Endothelial cell of umbilical vein (primary cell): ENCODE measurements around the gene RBM33. TPM values are rescaled to one million over a fixed set of nuclear protein-coding genes. Genes with fewer than 3 reads are reported as not detected.
A peak's percentile ranks its signal among the peaks of the same experiment; 100 is the strongest.

Experiments
- BruUV-seq: library from RNA; stranded (reverse); fragments of 400-500 nt; replicated peaks from 2 replicates; lab custom pipeline; 2021; lab: Mats Ljungman, UMichigan
- CTCF ChIA-PET: fragments of 300-600, 350-600 bp; sonication (Branson Sonifier 250); formaldehyde crosslinking; loops from one replicate; lab custom pipeline; 2021; ENCODE audit warnings: antibody characterized with exemption, inconsistent platforms; lab: Charles Lee
- POLR2A ChIA-PET: fragments of 300-600, 350-600 bp; sonication (Branson Sonifier 250); formaldehyde crosslinking; loops from one replicate; lab custom pipeline; 2021; ENCODE audit warnings: antibody characterized with exemption, inconsistent platforms; lab: Charles Lee
- DNase-seq: peaks from one replicate; pipeline ENCODE4 v3.0.0-alpha.2; 2011; ENCODE audit warnings: low read depth, low spot score
- FAIRE-seq: peaks from 2 replicates; lab custom pipeline; 2011; peaks lifted over from hg19 to GRCh38; lab: Jason Lieb, UNC
- H2AFZ ChIP-seq: 2 replicates; pipeline ENCODE4 v1.6.0; 2012; ENCODE audit warnings: low read depth, low read length, control low read depth, inconsistent platforms
- H3K27ac ChIP-seq: 2 replicates; pipeline ENCODE4 v1.5.1; 2011; ENCODE audit warnings: low read depth, mild to moderate bottlenecking, control low read depth, low read length, moderate library complexity; ENCODE audit not compliant: insufficient read depth
- H3K27me3 ChIP-seq, 2 experiments: 2 replicates each; pipeline versions ENCODE4 v1.6.0 to v1.6.1; 2011; ENCODE audit warnings: low read length in 2 of 2, mixed read lengths in 1 of 2; ENCODE audit not compliant: control insufficient read depth in 2 of 2, insufficient read depth in 2 of 2
- H3K36me3 ChIP-seq, 2 experiments: 2 replicates in 1 of 2; 3 replicates in 1 of 2; pipeline ENCODE4 v1.5.1; 2011; ENCODE audit warnings: low read length in 2 of 2, mild to moderate bottlenecking in 1 of 2, moderate library complexity in 1 of 2; ENCODE audit not compliant: control insufficient read depth in 2 of 2, insufficient read depth in 2 of 2; ENCODE audit errors: extremely low read depth in 1 of 2
- H3K4me1 ChIP-seq: 3 replicates; pipeline ENCODE4 v1.5.1; 2011; ENCODE audit warnings: mild to moderate bottlenecking, low read length; ENCODE audit not compliant: control insufficient read depth, insufficient read depth; ENCODE audit errors: extremely low read depth
- H3K4me2 ChIP-seq: 2 replicates; pipeline ENCODE4 v1.6.1; 2011; ENCODE audit warnings: low read length, control low read depth, mixed read lengths; ENCODE audit not compliant: insufficient read depth
- H3K4me3 ChIP-seq, 3 experiments: fragments of 200-600 bp in 1 of 3; sonication (generic), shearing (Covaris generic) in 1 of 3; replicated peaks in 1 of 3; 2 replicates each; pipeline ENCODE4 v1.5.1; 2011 to 2016; ENCODE audit warnings: control low read depth in 3 of 3, low read length in 3 of 3, mild to moderate bottlenecking in 2 of 3, inconsistent platforms in 1 of 3, low read depth in 1 of 3, moderate library complexity in 1 of 3; ENCODE audit not compliant: insufficient read depth in 1 of 3
- H3K79me2 ChIP-seq: 2 replicates; pipeline ENCODE4 v1.6.0; 2012; ENCODE audit warnings: low read length, inconsistent platforms; ENCODE audit not compliant: control insufficient read depth, insufficient read depth
- H3K9ac ChIP-seq: replicated peaks from 2 replicates; pipeline ENCODE3; 2011; ENCODE audit warnings: low read length, control low read depth; ENCODE audit not compliant: insufficient read depth; ENCODE audit errors: extremely low read depth
- H3K9me1 ChIP-seq: replicated peaks from 3 replicates; pipeline ENCODE4 v1.6.0; 2011; ENCODE audit warnings: mild to moderate bottlenecking, low read length; ENCODE audit not compliant: control insufficient read depth, insufficient read depth; ENCODE audit errors: extremely low read depth
- H3K9me3 ChIP-seq: replicated peaks from 2 replicates; pipeline ENCODE4 v1.5.1; 2012; ENCODE audit warnings: low read length, inconsistent platforms; ENCODE audit not compliant: control insufficient read depth, insufficient read depth
- H4K20me1 ChIP-seq: replicated peaks from 2 replicates; pipeline ENCODE3; 2011; ENCODE audit warnings: mild to moderate bottlenecking, low read length; ENCODE audit not compliant: control insufficient read depth, insufficient read depth; ENCODE audit errors: extremely low read depth
- CTCF ChIP-seq, 2 donors: IDR thresholded peaks; 1 replicate in 1 of 2; 2 replicates in 1 of 2; pipeline ENCODE4 v1.5.1; 2011; ENCODE audit warnings: low read length in 2 of 2, mild to moderate bottlenecking in 2 of 2, moderate library complexity in 2 of 2, control low read depth in 1 of 2, inconsistent platforms in 1 of 2, low read depth in 1 of 2; ENCODE audit not compliant: insufficient read depth in 1 of 2; ENCODE audit errors: extremely low read depth in 1 of 2
- EZH2 ChIP-seq: IDR thresholded peaks from 2 replicates; pipeline ENCODE4 v1.6.1; 2012; ENCODE audit warnings: borderline replicate concordance, low read depth, mild to moderate bottlenecking, moderate library complexity, low read length, inconsistent platforms; ENCODE audit not compliant: severe bottlenecking
- FOS ChIP-seq: IDR thresholded peaks from 2 replicates; pipeline ENCODE4 v1.6.1; 2011; ENCODE audit warnings: mild to moderate bottlenecking, low read length, moderate library complexity, borderline replicate concordance; ENCODE audit not compliant: insufficient read depth
- GATA2 ChIP-seq: IDR thresholded peaks from 2 replicates; pipeline ENCODE4 v1.7.0; 2011; ENCODE audit warnings: low read depth, mild to moderate bottlenecking, moderate library complexity, mixed read lengths, low read length; ENCODE audit not compliant: insufficient read length, insufficient read depth
- POLR2AphosphoS5 ChIP-seq: IDR thresholded peaks from 2 replicates; pipeline ENCODE4 v1.6.1; 2012; ENCODE audit warnings: low read depth, mild to moderate bottlenecking, control low read depth, low read length, moderate library complexity; ENCODE audit not compliant: insufficient read depth
- dilution Hi-C: fragments of 300-500 bp; cut with MboI; formaldehyde crosslinking; loops from one replicate; pipeline ENCODE4 v1.15.0; 2019; ENCODE audit warnings: low sequenced_read_pairs; ENCODE audit not compliant: extremely low pct_ligation_motif_present
- intact Hi-C: fragments of 100-400 bp; cut with micrococcal nuclease; formaldehyde crosslinking; loops from one replicate; pipeline ENCODE4 v1.10.0; 2022
- polyA plus RNA-seq, 4 experiments: library from polyadenylated mRNA; depleted of rRNA in 3 of 4; stranded (reverse) in 3 of 4; unstranded in 1 of 4; fragments of >200 nt; gene quantifications; 2 replicates each; pipeline versions ENCODE4 v1.2.1 to v1.2.3, GENCODE V29; 2011 to 2012; ENCODE audit warnings: missing spikeins in 1 of 4
- total RNA-seq: library from RNA; stranded (reverse); gene quantifications from 2 replicates; pipeline ENCODE4 v1.2.3, GENCODE V29; 2021

Gene RBM33
- total and polyA plus RNA-seq, 2 donors (not counting 3 experiments of a cell fraction or from before 2014, with no cell fraction given), result 16.2 to 68.2 TPM

DNA sequence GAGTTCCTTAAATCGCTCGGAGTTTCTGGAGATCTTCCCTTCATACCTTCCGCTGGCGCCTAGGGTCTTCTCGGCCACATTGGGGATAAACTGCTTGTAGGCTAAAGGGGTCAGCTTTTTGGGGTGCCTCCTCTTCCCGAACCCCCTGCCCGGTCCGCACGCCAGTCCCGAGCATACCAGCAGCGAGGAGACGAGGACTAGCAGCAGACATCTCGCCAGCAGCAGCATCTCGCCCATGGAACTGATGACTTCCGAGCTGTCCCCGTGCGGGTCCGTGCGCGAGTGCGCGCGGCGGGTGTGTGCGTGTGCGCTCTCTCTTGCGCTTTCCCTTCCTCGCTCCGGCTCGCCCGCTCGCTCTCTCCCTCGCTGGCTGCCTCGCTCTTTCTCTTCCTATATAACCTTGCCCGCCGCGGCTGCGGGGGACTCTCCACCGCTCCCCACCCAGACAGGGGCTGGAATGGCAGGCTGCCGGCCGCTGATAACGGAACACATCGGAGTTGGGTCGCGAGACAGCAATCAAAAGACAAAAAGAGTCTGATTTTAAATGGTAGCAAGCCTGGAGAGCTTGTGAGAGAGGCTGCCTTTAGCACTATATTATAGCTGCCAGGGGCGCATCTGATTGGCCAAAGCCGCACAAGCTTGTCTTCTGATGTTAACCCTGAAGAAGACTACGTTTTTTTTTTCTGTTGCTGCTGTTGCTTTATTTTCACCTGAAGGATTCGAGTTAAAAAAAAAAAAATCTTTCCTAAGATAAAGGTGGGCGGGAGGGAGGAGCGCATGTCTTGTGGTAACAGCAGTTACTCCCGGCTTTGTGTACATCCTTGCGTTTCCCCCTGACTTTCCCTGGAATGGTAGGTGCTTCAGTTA, 167.7 kb downstream of the RBM33 start, which contains the start of gene SHH:
SHH (minus strand) TSS at position 569 of the 867 bp plus-strand sequence; CDS start at position 228, 341 bp downstream.
- no TSS peak for BruUV-seq
- peak; percentile 26 for DNase-seq
- H3K9me1 ChIP-seq, result no peaks in the 10 kb centered on the region
- intact Hi-C loops, result no loop called here
- no peak within 1 kb of the TSS for H3K4me2 ChIP-seq
- dilution Hi-C loops, result no loop called here
- TF ChIP-seq EZH2 (peak; percentile 89), POLR2AphosphoS5 (no peak)
- peak within 1 kb of the TSS in 2 of 3 experiments; percentile 0 to 8 for H3K4me3 ChIP-seq
- ChIA-PET CTCF (interaction anchor here (1.2 to 3.5 kb wide), 3 partner anchors 10 to 1004 kb away, joined by 3 to 25 read pairs (median 13); no protein-coding TSS in a partner anchor), POLR2A (no interaction called here)
- H3K27me3 ChIP-seq, result peaks cover 40 to 72% of the 10 kb centered on the region in 2 experiments
- no peak for FAIRE-seq
- no peak within 1 kb of the TSS for H3K27ac ChIP-seq
- no peaks in the 10 kb centered on the region for H3K36me3 ChIP-seq
- H2AFZ ChIP-seq, result no peak within 1 kb of the TSS
- no peaks in the 10 kb centered on the region for H4K20me1 ChIP-seq
- H3K9me3 ChIP-seq, result no peaks in the 10 kb centered on the region
- H3K4me1 ChIP-seq, result peaks cover 21% of the 10 kb centered on the region
- no peaks in the 10 kb centered on the region for H3K79me2 ChIP-seq
- H3K9ac ChIP-seq, result no peak within 1 kb of the TSS

GRCh38 chr7:155813125-155813524, 168.7 kb downstream of the RBM33 start:
- no peak for FAIRE-seq
- Histone ChIP-seq H3K4me2 (no peak overlapping the region), H3K4me1 (peaks cover 16% of the 10 kb centered on the region), H3K9me1 (no peaks in the 10 kb centered on the region), H3K9me3 (no peaks in the 10 kb centered on the region), H3K9ac (no peak overlapping the region), H2AFZ (no peak overlapping the region), H3K79me2 (no peaks in the 10 kb centered on the region), H3K4me3 (no peak overlapping the region), H4K20me1 (no peaks in the 10 kb centered on the region), H3K27ac (no peak overlapping the region), H3K36me3 (no peaks in the 10 kb centered on the region), H3K27me3 (peaks cover 40 to 64% of the 10 kb centered on the region in 2 experiments)
- DNase-seq, result no peak
- no peak for TF ChIP-seq GATA2
- no peak for TF ChIP-seq CTCF (IDR thresholded peaks at IDR 0.05; ENCODE audit: extremely low read depth in 1 of 2, insufficient read depth in 1 of 2, low read depth in 1 of 2, low read length in 2 of 2)
- no peak for TF ChIP-seq FOS
- CTCF ChIA-PET, result interaction anchor here (0.8 to 3.5 kb wide), 4 partner anchors 9 to 1003 kb away, joined by 3 to 25 read pairs (median 8); no protein-coding TSS in a partner anchor
- POLR2A ChIA-PET, result no interaction called here
- intact Hi-C loops (no loop called here), dilution Hi-C loops (no loop called here)
- BruUV-seq, result no TSS peak
